GM21717 (cell line): ENCODE results near the gene DCDC1.
"Not testable (repeated sequence)": the region's sequence is repeated elsewhere in the genome, so short reads cannot be mapped to it uniquely, and the experiment has no call there.

Experiments
- ATAC-seq: cut with Tn5 transposase; IDR thresholded peaks from one replicate; pipeline ENCODE4 v1.9.1; 2021; ENCODE audit warnings: mild to moderate bottlenecking, moderate library complexity; ENCODE audit not compliant: unreplicated experiment

The DCDC1 gene

GRCh38 chr11:31000381-31000780 is 369.2 kb downstream of the DCDC1 start:
- ATAC-seq: no peak

GRCh38 chr11:30992513-30992849 is 377.1 kb downstream of the DCDC1 start:
- no peak for ATAC-seq

- ATAC-seq: peak; percentile 45
Observed at GRCh38 chr11:30991802-30992512, 377.6 kb downstream of the DCDC1 start.

GRCh38 chr11:30991376-30991775 is 378.2 kb downstream of the DCDC1 start:
- no peak for ATAC-seq

GRCh38 chr11:30990625-30991296 is 378.8 kb downstream of the DCDC1 start:
- ATAC-seq: no peak

GRCh38 chr11:30987819-30988218 is 381.7 kb downstream of the DCDC1 start:
- no peak for ATAC-seq

- ATAC-seq: no peak
Observed at GRCh38 chr11:30985536-30985935, 384.0 kb downstream of the DCDC1 start.

GRCh38 chr11:30984827-30985226 is 384.7 kb downstream of the DCDC1 start:
- ATAC-seq: no peak

GRCh38 chr11:30984442-30984816 is 385.1 kb downstream of the DCDC1 start:
- no peak for ATAC-seq

GRCh38 chr11:30983776-30984441 is 385.6 kb downstream of the DCDC1 start:
- no peak for ATAC-seq

- no peak for ATAC-seq
Observed at GRCh38 chr11:30983143-30983542, 386.4 kb downstream of the DCDC1 start.

- no peak for ATAC-seq
Observed at GRCh38 chr11:30967579-30967978, 402.0 kb downstream of the DCDC1 start.

GRCh38 chr11:30960387-30960992 is 409.0 kb downstream of the DCDC1 start:
- ATAC-seq: no peak

GRCh38 chr11:30956751-30957150 is 412.8 kb downstream of the DCDC1 start:
- no peak for ATAC-seq

- no peak for ATAC-seq
Observed at GRCh38 chr11:30949838-30950237, 419.7 kb downstream of the DCDC1 start.

- ATAC-seq: not testable (repeated sequence)
Observed at GRCh38 chr11:30947715-30948114, 421.8 kb downstream of the DCDC1 start.

- no peak for ATAC-seq
Observed at GRCh38 chr11:30938810-30939209, 430.7 kb downstream of the DCDC1 start.

- no peak for ATAC-seq
Observed at GRCh38 chr11:30938171-30938570, 431.4 kb downstream of the DCDC1 start.

GRCh38 chr11:30936491-30936890 is 433.0 kb downstream of the DCDC1 start:
- no peak for ATAC-seq

- no peak for ATAC-seq
Observed at GRCh38 chr11:30935861-30936260, 433.7 kb downstream of the DCDC1 start.

GRCh38 chr11:30926130-30926529 is 443.4 kb downstream of the DCDC1 start:
- no peak for ATAC-seq

GRCh38 chr11:30921811-30922210 is 447.7 kb downstream of the DCDC1 start:
- no peak for ATAC-seq
